Measurements from ENCODE around the gene NKX1-1.

The NKX1-1 gene

DNA sequence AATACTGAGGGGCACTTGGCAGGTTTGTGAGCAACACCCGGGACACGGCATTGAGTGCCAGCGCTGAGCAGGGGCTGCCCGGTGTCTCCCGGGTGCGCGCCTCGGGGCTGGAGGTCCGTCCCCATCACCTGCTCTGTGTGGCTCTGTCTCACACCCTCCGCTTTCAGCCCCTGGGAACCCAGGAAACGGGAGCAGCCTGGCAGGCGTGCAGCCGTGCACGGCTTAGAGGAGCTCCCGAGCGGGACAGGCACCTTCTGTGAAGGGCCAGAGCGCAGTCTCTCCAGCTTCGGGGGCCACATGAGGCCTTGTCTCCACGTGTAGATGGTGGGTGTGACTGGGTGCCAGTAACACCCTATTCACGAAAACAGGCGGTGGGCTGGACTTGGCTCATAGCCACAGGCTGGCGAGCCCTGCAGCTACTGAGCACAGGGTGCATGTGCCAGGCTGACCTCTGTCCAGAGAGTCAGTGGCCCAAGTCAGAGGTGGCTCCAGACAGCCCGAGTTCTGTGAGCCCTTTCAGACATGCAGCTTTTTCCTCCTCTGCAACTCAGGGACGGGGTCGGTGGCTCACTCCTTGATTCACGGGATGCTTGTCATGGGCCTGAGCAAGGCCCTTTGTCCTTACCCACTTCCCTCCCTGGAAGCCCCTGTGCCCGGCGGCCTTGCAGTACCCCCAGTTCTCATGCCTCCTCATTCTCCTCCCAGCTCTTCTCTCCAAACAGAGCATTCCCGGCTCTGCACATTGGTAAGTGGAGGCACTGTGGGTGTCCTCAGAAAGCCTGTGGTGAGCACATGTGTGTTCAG is 35.7 kb downstream of the NKX1-1 start:
- no peak for DNase-seq

DNA sequence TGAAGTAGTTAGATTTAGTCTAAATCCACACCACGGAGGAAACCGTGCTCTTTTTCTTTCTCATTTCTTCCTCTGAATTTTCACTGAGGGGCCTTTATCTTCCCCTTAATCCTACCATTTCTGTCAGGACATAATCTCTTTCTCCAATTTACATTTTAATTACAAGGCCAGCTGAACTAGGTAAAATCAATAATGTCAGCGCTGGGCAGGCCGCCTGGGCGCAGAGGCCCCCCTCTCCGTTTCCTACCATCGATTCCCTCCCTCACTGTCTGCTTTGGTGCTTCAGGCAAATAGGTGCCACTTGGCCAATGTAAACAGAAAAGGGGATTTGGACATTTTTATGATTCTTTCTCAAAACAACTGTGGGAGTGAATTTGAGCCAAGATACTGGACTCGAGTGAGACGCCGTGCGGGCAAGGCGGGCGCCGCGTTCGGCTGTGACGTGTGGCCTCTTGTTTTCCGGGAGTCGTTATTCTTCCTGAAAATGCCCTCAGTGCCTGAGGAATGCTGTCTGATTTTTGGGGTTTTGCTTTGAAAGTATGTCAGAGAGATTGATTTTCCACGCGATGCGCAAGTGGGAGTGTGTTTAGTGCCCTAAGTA is 36.7 kb downstream of the NKX1-1 start:
- no peak for DNase-seq

DNA sequence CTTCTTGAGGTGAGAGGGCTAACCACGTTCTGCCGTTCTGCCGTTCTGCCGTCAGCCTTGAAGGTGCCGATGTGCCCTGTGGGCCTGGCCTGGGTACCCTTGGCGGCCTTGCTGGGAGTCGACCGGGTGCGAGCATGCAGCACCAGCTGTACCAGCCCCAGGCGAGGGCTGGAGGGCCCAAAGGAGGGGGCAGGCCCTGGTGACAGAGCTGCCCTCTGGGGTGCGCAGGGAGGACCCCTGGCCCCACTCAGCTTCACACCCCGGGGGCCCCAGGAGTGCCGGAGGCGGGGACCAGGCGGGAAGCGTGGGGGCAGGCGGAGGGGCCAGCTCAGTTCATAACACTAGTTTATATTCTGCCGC is 37.2 kb downstream of the NKX1-1 start:
- no peak for DNase-seq

DNA sequence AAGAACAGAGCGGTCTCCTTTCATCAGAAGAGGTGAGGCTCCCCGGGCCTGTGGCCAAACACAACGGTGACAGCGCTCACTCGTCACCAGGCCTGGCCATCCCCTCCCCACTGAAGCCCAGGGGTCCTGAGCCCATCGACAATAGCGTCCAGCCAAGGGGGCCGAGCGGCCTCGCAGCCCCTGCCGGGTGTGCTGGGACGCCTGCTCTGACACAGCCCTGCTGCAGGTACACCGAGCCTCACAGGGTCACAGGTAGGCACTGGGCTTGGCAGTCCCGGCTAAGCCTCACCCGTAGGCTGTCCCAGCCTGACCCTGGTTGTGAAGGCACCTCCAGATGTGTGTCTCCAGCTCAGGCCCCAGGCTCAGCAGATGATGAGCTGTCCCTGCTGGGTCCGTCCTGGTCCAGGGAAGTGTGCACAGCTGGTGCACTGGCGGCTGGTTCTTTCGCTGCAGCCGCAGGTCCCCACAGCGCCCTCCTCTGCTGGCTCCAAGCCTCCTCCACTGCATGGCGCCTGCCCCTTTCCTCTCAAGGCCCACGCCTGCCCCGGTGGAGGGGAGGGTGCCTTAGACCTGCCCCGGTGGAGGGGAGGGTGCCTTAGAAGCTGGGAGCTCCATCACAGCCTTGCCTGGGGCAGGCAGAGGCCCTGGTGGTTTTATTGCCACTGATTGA is 37.7 kb downstream of the NKX1-1 start:
- no peak for DNase-seq

DNA sequence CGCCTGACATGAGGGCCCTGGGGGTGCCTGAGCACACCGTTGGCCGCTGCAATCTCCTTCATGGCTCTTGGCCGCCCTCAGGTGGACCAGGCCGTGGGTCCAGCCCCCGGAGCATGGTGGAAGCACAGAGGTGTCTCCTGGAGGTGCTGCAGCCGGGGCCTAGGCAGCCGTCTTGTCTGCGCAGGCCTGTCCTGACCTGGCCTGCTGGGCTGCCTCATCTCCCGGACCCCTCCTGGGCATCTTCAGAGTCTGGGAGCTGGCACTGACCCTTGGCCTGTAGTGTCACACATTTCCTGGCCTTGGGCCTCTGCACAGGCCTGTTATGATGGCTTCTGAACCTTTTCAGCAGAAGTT is 38.3 kb downstream of the NKX1-1 start:
- DNase-seq, result no peak

DNA sequence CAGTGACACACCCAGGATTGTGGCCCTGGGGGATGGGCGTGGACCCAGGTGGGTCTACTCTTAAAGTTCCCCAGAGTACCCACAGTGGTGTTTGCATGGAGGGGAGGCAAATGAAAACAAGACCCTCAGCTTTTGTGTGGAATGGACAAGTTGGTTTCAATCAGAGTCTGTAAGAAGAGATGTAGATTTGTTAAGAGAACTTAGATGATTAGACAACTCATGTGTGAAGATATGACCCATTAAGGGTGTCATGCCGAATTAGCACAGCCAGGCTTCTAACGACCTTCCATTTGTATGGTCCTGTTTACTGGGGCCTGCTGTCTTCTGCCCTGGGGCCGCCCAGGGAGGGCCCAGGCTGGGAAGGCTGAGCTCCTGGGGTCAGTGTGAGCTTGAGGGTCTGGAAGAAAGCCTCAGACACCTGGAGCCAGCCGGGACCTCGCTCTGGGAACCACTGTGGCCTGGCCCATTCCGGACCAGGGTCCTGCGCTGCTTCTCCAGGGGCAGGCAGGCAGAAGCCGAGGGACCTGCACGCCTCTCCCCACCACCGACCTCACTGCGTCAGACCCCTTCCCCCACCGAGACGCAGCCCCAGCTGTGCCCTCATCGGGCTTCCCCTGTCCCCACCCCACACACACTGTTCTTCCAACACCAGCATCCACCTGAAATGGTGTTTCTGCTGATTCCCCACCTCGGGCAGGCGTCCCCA is 38.9 kb downstream of the NKX1-1 start:
- DNase-seq, result no peak

DNA sequence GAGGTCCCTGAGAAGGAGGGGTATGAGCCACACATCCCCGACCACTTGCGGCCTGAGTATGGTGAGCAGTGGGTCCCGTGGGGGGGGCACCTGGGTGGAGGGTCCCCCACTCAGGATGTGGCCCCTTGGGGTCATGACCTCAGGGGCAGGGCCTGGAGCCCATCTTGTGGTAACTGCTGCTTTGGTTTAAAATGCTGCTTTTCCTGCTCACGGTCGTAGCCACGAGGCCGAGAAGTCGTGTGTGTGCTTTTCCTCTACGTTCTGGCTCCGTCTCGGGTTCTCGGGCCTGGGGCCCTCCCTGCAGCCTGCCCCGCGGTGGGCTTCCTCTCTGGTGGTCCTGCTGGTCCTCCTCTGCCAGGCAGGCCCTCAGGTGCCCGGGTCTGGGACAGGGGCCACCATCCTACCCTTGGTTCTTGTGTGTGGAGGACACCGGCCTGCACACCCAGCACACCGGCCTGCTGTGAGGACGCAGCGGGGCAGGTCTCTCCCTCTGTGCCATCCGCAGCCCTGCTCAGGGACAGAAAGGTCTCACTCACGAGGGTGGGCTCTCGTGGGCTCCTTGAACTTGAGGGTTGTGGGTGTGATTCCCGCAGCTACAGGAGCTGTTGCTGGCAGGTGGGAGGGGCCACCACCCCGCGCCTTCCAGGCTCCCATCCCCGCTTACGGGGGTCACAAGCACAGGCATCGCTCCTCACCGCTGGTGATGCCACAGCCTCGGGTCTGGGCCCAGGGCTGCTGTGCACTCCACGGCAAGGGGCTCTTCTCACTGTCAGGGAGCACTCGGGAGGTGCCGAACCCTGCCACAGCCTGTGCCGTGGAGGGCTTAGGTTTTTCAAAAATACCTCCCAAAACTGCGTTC is 39.6 kb downstream of the NKX1-1 start:
- DNase-seq, result no peak

DNA sequence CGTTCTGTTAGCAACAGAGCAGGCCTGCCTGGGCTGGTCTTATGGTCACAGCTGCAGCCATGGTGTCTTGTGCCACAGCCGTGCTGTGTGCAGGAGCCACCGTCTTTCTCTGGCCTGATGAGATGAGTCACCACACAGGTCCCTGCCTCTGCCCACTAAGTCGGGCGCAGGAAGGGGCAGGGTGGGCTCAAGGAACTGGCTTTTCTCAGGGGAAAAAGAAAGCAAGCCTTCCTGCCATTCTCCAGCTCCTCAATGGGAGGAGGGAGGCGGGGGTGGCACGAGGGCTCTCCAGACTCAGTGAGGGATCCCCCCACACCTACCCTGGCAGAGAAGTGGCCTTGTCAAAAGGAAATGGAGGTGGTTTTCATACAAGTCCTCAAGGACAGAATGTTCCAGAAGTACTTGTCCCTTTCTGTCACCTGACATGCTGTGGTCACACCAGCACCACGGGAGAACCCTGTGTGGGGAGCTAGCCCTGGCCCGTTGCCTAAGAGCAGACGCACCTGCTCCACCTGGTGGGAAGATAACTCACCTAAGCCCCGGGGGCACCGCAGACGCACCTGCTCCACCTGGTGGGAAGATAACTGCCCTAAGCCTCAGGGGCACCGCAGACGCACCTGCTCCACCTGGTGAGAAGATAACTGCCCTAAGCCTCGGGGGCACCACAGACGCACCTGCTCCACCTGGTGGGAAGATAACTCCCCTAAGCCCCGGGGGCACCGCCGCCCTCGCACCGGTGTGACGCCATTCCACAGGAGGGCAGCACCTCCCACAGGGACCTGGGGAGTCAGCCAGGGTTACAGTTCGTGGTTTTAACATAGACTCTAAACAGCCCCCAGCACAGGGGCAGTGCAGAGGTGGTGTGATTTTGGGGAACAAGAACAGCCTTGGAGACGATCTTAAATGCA is 40.7 kb downstream of the NKX1-1 start:
- no peak for DNase-seq

DNA sequence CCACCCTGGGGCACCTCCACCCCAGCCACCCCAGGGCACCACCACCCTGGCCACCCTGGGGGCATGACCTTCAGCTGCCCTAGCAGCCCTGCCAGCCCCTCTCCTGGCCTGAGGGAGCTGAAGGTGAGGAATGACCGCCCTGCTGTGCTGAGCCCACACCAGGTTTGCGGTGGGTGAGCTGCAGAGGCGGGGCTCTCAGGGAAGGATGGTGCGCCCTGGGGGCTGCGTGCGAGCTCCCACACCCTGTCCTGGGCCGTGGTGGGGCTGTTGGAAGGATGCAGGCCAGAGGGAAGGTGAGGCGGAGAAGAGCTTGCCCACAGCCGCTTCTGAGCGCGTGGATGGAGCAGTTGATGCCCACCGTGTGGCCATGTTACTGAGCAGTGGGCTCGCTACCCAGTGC is 41.5 kb downstream of the NKX1-1 start:
- no peak for DNase-seq

DNA sequence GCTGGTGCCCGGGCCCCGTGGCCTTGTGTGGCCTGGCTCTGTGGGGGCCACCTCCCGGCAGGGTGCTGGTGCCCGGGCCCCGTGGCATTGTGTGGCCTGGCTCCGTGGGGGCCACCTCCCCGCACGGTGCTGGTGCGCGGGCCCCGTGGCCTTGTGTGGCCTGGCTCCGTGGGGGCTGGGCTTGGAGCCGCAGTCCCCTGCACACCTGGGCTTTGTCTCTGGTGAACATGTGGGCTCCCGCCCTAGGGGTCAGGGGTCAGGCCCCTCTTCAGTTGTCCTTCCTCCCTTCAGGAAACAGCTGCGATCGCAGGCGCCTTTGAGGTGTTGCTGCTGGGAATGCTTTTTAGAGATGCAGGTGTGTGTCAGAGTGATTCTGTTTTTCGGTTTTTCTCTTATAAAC is 42.0 kb downstream of the NKX1-1 start:
- DNase-seq, result no peak

DNA sequence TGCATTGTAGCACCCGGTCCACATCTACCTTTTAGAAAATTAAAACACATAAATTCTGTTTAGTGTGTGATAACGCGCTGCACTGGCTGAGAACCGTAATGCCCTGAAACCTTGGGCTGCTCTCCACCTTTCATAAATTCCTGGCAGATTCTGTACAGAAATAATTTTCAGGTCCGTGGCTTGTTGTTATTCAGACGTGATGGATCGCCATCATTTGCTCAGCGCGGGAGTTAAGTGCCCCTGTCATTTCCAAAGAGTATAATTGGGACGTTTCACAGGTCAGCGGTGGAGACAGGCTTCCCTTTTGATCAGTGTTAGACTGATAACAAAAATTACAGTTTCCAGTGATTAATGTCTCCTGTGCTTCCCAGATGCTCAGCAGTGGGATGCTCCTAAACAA is 42.7 kb downstream of the NKX1-1 start:
- DNase-seq, result no peak

DNA sequence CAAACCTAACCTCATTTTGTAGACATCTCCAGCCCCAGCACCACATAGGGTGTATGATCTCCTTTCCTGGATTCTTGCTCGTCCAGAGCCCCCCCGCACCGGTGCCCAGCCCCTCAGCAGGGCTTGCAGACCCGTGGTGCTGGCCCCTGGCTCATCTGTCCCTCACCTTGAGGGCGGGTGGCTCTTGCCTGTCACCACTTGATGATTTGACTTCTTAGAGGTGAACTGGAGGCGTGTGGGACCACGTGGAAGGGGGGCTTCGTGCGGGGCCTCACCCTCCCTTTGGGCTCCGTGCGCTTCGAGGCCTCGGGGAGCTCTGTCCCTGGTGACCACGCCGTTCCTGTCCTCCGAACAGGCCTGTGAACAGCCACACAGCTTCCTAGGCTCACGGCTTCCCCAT is 43.7 kb downstream of the NKX1-1 start:
- no peak for DNase-seq

DNA sequence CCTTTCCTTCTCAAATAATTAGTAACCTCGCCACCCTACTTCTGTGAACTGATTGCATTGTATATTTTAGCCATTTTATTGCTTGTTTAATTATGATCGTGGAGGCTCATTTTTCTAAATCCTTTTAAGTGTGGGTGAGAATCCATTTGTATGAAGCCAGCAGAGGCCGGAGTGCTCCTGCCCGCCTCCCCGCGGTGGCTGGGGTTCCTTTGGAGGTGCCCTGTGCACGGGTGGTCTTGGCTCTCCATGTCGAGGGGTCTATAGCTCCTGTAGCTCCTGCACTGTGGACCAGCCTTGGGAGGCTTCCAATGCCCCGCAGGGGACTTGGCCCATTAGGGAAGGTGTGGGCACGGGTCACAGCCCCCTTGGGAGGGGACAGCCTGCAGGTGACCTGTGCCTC is 44.2 kb downstream of the NKX1-1 start:
- DNase-seq, result no peak

DNA sequence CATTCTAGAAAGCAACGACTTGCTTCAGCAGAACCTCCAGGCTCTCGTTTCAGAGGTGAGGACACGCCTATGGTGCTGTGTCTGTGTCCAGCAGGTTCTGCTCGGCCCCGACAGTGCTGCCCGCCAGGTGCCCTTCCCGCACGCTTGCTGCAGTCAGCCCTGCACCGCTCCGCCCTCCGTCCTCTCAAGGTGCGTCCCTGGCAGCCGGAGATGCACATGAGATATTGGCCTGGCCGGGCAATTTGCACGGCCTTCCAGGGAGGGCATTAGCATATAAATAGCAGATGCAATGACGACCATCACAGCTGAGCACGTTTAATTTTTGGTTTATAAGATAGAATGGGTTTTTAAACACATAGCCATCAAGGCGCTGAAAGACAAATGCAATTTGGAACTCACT is 44.8 kb downstream of the NKX1-1 start:
- no peak for DNase-seq

DNA sequence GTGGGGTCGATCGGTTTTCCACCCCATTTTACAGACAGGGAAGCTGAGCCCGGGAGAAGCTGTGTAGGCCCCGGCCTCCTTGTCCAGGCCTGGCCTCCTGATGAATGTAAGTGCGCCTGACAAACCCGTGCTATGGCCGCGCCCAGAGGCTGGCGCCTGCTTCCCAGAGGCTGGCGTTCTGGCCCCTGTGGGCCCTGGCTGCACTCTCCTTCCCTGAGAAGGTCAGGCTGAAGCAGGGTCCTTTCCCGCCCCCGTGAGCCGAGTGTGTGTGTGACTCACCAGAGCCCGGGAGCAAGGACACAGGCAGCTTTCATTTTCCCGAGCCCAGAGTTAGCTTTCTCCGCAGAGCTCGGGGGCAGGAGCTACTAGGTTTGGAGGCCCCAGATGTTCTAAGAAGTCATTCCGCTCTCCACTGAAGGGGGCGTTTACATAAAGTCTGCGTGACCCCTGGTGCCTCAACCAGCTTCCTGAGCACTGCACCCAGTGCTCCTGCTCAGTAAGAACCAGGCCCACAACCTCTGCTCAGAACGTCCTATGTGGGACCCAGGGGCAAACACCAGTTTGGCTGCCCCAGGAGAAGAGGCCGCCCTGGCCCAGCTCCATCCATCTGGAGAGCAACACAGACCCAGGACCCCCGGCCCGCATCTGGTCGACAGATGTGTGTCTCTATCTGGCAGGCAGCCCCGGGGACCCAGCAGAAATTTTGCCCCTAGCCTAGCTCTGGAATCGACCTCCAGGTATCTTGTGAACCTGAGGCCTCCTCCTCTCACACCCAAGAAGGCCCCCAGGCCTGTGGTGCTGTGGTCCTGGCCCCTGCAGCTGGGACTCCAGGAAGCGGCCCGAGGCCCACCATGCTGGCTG is 45.6 kb downstream of the NKX1-1 start:
- DNase-seq, result no peak

DNA sequence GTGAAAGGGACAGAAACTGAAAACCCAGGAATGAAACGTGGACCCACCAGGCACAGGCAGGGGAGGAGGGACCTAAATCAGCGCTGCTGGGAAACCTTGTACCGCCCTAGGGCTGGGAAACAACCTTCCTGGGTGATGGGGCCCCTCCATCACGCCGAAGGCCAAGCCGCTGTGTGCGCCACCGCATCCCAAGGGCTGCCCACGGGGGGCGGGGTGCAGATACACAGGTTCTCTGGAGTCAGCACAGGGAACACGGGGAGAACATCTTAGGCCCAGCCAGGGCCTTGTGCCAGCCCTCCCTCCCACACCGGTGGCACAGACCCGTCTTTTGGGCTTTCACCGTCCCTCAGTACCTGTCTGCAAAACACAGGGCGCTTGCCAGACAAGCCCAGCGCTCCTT is 46.3 kb downstream of the NKX1-1 start:
- no peak for DNase-seq

DNA sequence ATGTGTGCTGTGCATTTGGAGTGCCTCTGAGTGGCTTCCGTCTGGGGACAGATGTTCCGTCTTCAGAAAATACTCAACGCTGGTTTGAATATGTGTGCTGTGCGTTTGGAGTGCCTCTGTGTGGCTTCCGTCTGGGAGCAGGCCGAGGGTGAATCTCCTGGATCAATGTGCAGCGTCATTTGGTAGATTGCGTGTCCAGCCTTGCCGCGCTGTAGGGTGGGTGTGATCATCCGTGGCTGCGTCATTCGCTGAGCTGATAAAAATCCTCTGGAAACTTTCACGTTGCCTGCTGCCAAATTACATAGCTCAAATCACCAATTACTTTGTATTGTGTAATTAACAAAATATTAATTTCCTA is 47.1 kb downstream of the NKX1-1 start:
- DNase-seq, result no peak

DNA sequence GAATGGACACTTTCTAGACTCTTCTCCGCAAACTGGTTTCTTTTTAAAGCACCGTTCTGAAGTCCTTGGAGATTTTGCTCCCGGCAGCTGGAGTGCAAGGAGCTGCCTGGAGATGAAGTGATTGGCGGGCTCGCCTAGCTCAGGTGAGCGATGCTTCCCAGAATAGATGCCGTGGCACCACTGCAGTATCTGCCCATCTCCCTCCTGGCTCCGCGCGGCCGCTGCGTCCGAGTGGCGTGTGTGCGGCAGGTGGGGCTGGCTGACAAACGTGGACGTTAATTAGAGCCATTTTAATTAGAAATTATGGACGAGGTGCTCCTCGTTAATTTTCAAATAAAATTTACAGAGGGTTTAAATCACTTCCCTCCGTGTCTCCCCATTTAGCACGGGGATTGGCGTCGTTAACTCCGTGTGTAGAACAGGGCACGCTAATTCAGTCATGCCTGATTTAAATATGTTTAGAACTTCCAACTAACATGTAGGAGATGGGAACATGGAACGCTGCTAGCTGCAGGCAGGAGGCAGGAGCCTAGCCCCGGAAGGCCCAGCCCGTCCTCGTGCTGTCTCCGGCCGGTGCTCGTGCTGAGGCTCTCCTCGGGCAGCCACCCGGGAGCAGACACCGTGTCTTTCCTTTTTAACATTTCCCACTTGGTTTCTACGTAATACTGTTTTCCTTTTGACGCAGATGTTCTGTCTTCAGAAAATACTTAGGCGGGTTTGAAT is 47.7 kb downstream of the NKX1-1 start:
- DNase-seq, result no peak

DNA sequence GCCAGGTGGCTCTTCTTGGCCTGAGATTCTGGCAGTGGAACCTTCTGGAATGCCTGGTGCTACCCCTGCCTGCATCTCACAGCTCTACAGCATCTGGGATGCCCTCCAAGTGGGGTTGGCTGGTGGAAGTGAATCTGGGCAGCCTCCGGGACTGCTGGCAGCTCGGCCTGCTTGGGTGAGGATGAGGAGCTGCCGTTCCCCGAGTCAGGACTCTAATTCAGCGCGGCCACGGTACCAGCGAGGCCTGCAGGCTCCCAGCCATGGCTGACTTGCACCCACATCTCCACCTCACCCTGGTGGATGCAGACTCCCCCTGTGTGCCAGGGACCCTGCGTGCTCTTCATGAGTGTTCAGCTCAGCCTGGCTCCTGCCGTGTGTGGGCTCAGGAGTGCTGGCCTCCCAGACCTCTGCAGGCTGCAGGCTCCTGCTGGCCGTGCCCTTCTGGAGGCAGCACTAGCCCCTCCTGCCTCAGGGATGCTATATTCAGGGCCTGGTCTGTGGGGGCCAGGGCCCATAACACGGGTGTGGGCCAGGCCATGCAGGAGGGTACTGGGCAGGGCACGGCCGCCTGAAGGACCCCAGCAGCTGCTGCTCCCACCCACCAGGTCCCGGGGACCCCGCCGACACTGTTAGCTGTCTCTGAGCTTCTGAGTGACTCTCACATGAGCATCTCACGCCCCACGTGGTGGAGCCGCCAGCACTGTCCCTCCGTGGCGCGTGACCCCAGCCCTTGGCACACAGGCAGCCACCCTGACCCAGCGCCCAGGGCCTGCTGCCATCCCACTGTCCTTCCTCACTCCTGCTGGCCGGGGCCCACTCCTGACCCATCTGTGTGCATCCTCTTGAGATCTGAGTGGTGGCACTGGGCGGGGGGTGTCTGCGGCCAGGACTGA is 48.6 kb downstream of the NKX1-1 start:
- DNase-seq, result no peak
